Measurements from ENCODE around the gene STX3. TPM values are rescaled to one million over a fixed set of nuclear protein-coding genes. Genes with fewer than 3 reads are reported as not detected.

Gene STX3
- total and polyA plus RNA-seq, 2 of the 13 experiments (the other 11 are each of a cell fraction or from before 2014, with no cell fraction given), result 16.5 to 24.0 TPM

- TF ChIP-seq, protein P1, sequence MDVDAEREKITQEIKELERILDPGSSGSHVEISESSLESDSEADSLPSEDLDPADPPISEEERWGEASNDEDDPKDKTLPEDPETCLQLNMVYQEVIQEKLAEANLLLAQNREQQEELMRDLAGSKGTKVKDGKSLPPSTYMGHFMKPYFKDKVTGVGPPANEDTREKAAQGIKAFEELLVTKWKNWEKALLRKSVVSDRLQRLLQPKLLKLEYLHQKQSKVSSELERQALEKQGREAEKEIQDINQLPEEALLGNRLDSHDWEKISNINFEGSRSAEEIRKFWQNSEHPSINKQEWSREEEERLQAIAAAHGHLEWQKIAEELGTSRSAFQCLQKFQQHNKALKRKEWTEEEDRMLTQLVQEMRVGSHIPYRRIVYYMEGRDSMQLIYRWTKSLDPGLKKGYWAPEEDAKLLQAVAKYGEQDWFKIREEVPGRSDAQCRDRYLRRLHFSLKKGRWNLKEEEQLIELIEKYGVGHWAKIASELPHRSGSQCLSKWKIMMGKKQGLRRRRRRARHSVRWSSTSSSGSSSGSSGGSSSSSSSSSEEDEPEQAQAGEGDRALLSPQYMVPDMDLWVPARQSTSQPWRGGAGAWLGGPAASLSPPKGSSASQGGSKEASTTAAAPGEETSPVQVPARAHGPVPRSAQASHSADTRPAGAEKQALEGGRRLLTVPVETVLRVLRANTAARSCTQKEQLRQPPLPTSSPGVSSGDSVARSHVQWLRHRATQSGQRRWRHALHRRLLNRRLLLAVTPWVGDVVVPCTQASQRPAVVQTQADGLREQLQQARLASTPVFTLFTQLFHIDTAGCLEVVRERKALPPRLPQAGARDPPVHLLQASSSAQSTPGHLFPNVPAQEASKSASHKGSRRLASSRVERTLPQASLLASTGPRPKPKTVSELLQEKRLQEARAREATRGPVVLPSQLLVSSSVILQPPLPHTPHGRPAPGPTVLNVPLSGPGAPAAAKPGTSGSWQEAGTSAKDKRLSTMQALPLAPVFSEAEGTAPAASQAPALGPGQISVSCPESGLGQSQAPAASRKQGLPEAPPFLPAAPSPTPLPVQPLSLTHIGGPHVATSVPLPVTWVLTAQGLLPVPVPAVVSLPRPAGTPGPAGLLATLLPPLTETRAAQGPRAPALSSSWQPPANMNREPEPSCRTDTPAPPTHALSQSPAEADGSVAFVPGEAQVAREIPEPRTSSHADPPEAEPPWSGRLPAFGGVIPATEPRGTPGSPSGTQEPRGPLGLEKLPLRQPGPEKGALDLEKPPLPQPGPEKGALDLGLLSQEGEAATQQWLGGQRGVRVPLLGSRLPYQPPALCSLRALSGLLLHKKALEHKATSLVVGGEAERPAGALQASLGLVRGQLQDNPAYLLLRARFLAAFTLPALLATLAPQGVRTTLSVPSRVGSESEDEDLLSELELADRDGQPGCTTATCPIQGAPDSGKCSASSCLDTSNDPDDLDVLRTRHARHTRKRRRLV (CRISPR knock-in tag; IDR thresholded peaks at IDR 0.05), result no peak
Observed at GRCh38 chr11:59839615-59840014, 84.4 kb downstream of the STX3 start (continued).

GRCh38 chr11:59841514-59841913 lies 86.3 kb downstream of the STX3 start:
- TF ChIP-seq PRDM15 (CRISPR knock-in tag; IDR thresholded peaks at IDR 0.05) (no peak), HMG20B (CRISPR knock-in tag; conservative IDR thresholded peaks at IDR 0.05) (no peak), TP53 (CRISPR knock-in tag; conservative IDR thresholded peaks at IDR 0.05) (no peak), RBFOX2 (IDR thresholded peaks at IDR 0.05; ENCODE audit: low read depth, low read length) (no peak), ZNF709 (CRISPR knock-in tag; IDR thresholded peaks at IDR 0.05) (no peak), NFYC (CRISPR knock-in tag; IDR thresholded peaks at IDR 0.05) (no peak), SRSF9 (IDR thresholded peaks at IDR 0.05; ENCODE audit: borderline replicate concordance, insufficient read depth, low read depth, low read length, poor library complexity, severe bottlenecking) (no peak), ZFP90 (CRISPR knock-in tag; IDR thresholded peaks at IDR 0.05; ENCODE audit: borderline replicate concordance) (no peak), ZC3H13 (CRISPR knock-in tag; IDR thresholded peaks at IDR 0.05) (no peak), NBN (conservative IDR thresholded peaks at IDR 0.05) (no peak), ZIK1 (CRISPR knock-in tag; IDR thresholded peaks at IDR 0.05; ENCODE audit: borderline replicate concordance, low read depth) (no peak)
- TF ChIP-seq, protein P2, sequence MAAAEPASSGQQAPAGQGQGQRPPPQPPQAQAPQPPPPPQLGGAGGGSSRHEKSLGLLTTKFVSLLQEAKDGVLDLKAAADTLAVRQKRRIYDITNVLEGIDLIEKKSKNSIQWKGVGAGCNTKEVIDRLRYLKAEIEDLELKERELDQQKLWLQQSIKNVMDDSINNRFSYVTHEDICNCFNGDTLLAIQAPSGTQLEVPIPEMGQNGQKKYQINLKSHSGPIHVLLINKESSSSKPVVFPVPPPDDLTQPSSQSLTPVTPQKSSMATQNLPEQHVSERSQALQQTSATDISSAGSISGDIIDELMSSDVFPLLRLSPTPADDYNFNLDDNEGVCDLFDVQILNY (CRISPR knock-in tag; conservative IDR thresholded peaks at IDR 0.05), result no peak
- ChIA-PET CTCF (ENCODE audit: low intra/inter-chr PET ratio, low total read pairs) (no interaction called here), POLR2A (no interaction called here)
- Histone ChIP-seq H3K79me2 (ENCODE audit: insufficient read depth, low read length) (no peaks in the 10 kb centered on the region), H2AFZ (ENCODE audit: low read length) (no peak overlapping the region), H4K20me1 (ENCODE audit: insufficient read depth, low read length) (no peaks in the 10 kb centered on the region), H3K4me3 (replicated peaks in 1 of 3; ENCODE audit: insufficient read depth in 1 of 3, low read depth in 2 of 3, low read length in 3 of 3) (no peak overlapping the region), H3K4me2 (ENCODE audit: low read depth, low read length) (no peak overlapping the region), H3K9me3 (ENCODE audit: low read length) (no peaks in the 10 kb centered on the region), H3K27ac (ENCODE audit: extremely low read length, insufficient read depth, low read length) (no peak overlapping the region), H3K36me3 (replicated peaks in 1 of 2; ENCODE audit: control insufficient read depth in 1 of 2, insufficient read depth in 2 of 2, low read length in 2 of 2) (no peaks in the 10 kb centered on the region), H3K9ac (ENCODE audit: insufficient read depth, low read depth, low read length) (no peak overlapping the region), H3K4me1 (ENCODE audit: insufficient read depth, low read length) (no peaks in the 10 kb centered on the region), H3K27me3 (ENCODE audit: control insufficient read depth in 1 of 2, insufficient read depth in 2 of 2, low read length in 2 of 2) (no peaks in the 10 kb centered on the region)
- DNase-seq (ENCODE audit: low spot score) (no peak), ATAC-seq (no peak), FAIRE-seq (no peak)
- BruUV-seq (replicated peaks), result no TSS peak
- 22% methylated on average over 2 of the region's 2 CpGs for WGBS (ENCODE audit: low lambda C conversion rate)
- intact Hi-C loops (cut with micrococcal nuclease; ENCODE audit: unreplicated experiment) (no loop called here), in situ Hi-C loops (cut with HindIII; ENCODE audit: extremely low pct_ligation_motif_present, low pct_unique_long_range_greater_than_20kb) (no loop called here)
